H1 (cell line): Measurements from ENCODE around the gene RAMP3. TPM values are rescaled to one million over a fixed set of nuclear protein-coding genes. Genes with fewer than 3 reads are reported as not detected.

ENCODE experiments used
- CTCF ChIA-PET: fragments of 300-600 bp; sonication (Branson Sonifier 250); formaldehyde crosslinking; loops from one replicate; lab custom pipeline; 2021; ENCODE audit not compliant: partially characterized antibody; lab: Charles Lee
- POLR2A ChIA-PET: fragments of 300-600 bp; sonication (Branson Sonifier 250); formaldehyde crosslinking; loops from one replicate; lab custom pipeline; 2021; ENCODE audit warnings: inconsistent platforms; ENCODE audit not compliant: partially characterized antibody; lab: Charles Lee
- DNase-seq, 2 experiments: peaks; one replicate each; pipeline versions ENCODE4 v3.0.0 to v3.0.0-alpha.2; 2010 to 2022; ENCODE audit warnings: low spot score in 2 of 2, low read depth in 1 of 2, mixed read lengths in 1 of 2
- FAIRE-seq: peaks from 2 replicates; lab custom pipeline; 2011; peaks lifted over from hg19 to GRCh38; lab: Jason Lieb, UNC
- H2AFZ ChIP-seq: 2 replicates; pipeline ENCODE4 v1.8.1; 2012; ENCODE audit warnings: low read length, inconsistent platforms
- H2AK5ac ChIP-seq: 2 replicates; pipeline ENCODE4 v1.6.1; 2013; ENCODE audit warnings: low read depth, low read length
- H2BK120ac ChIP-seq: replicated peaks from 2 replicates; pipeline ENCODE3; 2013; ENCODE audit warnings: low read depth, low read length, inconsistent platforms
- H2BK12ac ChIP-seq: 2 replicates; pipeline ENCODE4 v1.6.1; 2013; ENCODE audit warnings: low read depth, low read length
- H2BK15ac ChIP-seq: 2 replicates; pipeline ENCODE4 v1.6.1; 2013; ENCODE audit warnings: low read length
- H2BK20ac ChIP-seq: 2 replicates; pipeline ENCODE4 v1.6.1; 2013; ENCODE audit warnings: low read length
- H2BK5ac ChIP-seq: 2 replicates; pipeline ENCODE4 v1.6.1; 2013; ENCODE audit warnings: low read depth, low read length
- H3K14ac ChIP-seq: 2 replicates; pipeline ENCODE4 v1.6.1; 2013; ENCODE audit warnings: inconsistent platforms; ENCODE audit not compliant: insufficient read length
- H3K18ac ChIP-seq: 2 replicates; pipeline ENCODE4 v1.6.1; 2013; ENCODE audit warnings: low read length; ENCODE audit errors: extremely low read depth
- H3K23ac ChIP-seq: 2 replicates; pipeline ENCODE4 v1.6.1; 2013; ENCODE audit warnings: inconsistent platforms; ENCODE audit not compliant: insufficient read length
- H3K23me2 ChIP-seq: 2 replicates; pipeline ENCODE4 v1.6.1; 2013; ENCODE audit warnings: low read depth, low read length
- H3K27ac ChIP-seq: 2 replicates; pipeline ENCODE4 v1.6.1; 2011; ENCODE audit warnings: low read depth, low read length, inconsistent platforms
- H3K27me3 ChIP-seq, 4 experiments: replicated peaks in 1 of 4; 1 replicate in 1 of 4; 2 replicates in 3 of 4; pipeline versions ENCODE4 v1.6.1 to v1.8.1; 2011 to 2013; ENCODE audit warnings: low read length in 3 of 4, mild to moderate bottlenecking in 3 of 4, inconsistent platforms in 2 of 4, mixed read lengths in 2 of 4, moderate library complexity in 1 of 4; ENCODE audit not compliant: control insufficient read depth in 3 of 4, insufficient read depth in 3 of 4; ENCODE audit errors: extremely low read depth in 1 of 4
- H3K36me3 ChIP-seq, 4 experiments: 2 replicates each; pipeline versions ENCODE4 v1.6.1 to v1.8.1; 2011 to 2013; ENCODE audit warnings: mild to moderate bottlenecking in 4 of 4, low read length in 3 of 4, moderate library complexity in 2 of 4, control low read depth in 1 of 4, inconsistent platforms in 1 of 4; ENCODE audit not compliant: insufficient read depth in 4 of 4, control insufficient read depth in 2 of 4
- H3K4ac ChIP-seq: replicated peaks from 2 replicates; pipeline ENCODE3; 2013; ENCODE audit warnings: low read length, low read depth, mixed read lengths, inconsistent platforms; ENCODE audit not compliant: insufficient read length
- H3K4me1 ChIP-seq, 4 experiments: replicated peaks in 1 of 4; 1 replicate in 1 of 4; 2 replicates in 3 of 4; pipeline versions ENCODE4 v1.6.1 to v1.8.1; 2011 to 2013; ENCODE audit warnings: low read length in 3 of 4, inconsistent platforms in 2 of 4, mixed read lengths in 1 of 4; ENCODE audit not compliant: insufficient read depth in 4 of 4, control insufficient read depth in 3 of 4
- H3K4me2 ChIP-seq, 2 experiments: 2 replicates each; pipeline versions ENCODE4 v1.6.1 to v1.8.1; 2011 to 2013; ENCODE audit warnings: low read depth in 2 of 2, low read length in 2 of 2, control low read depth in 1 of 2, inconsistent platforms in 1 of 2, mild to moderate bottlenecking in 1 of 2; ENCODE audit not compliant: insufficient read depth in 1 of 2
- H3K4me3 ChIP-seq, 4 experiments: fragments of 200-600, 300-600 bp in 1 of 4; sonication (generic), shearing (Covaris generic), sonication (Bioruptor Twin) in 1 of 4; 2 replicates each; pipeline versions ENCODE4 v1.5.1 to v1.8.1; 2011 to 2016; ENCODE audit warnings: low read length in 4 of 4, low read depth in 3 of 4, control low read depth in 2 of 4, inconsistent platforms in 2 of 4, mild to moderate bottlenecking in 2 of 4, mixed read lengths in 1 of 4, moderate library complexity in 1 of 4; ENCODE audit not compliant: insufficient read depth in 2 of 4; ENCODE audit errors: extremely low read depth in 1 of 4
- H3K56ac ChIP-seq: replicated peaks from 2 replicates; pipeline ENCODE3; 2013; ENCODE audit warnings: low read depth, mild to moderate bottlenecking, mixed read lengths, low read length, inconsistent platforms; ENCODE audit not compliant: insufficient read length
- H3K79me1 ChIP-seq: 2 replicates; pipeline ENCODE4 v1.6.1; 2013; ENCODE audit warnings: low read depth, low read length, control low read depth
- H3K79me2 ChIP-seq, 2 experiments: 2 replicates each; pipeline versions ENCODE4 v1.6.1 to v1.8.1; 2012 to 2013; ENCODE audit warnings: low read length in 2 of 2, mild to moderate bottlenecking in 2 of 2, inconsistent platforms in 1 of 2; ENCODE audit not compliant: insufficient read depth in 2 of 2, control insufficient read depth in 1 of 2
- H3K9ac ChIP-seq, 4 experiments: replicated peaks in 1 of 4; 1 replicate in 1 of 4; 2 replicates in 3 of 4; pipeline versions ENCODE4 v1.6.1 to v1.8.1; 2011 to 2013; ENCODE audit warnings: low read depth in 3 of 4, low read length in 3 of 4, control low read depth in 2 of 4, mild to moderate bottlenecking in 2 of 4, moderate library complexity in 2 of 4, inconsistent platforms in 1 of 4; ENCODE audit errors: extremely low read depth in 1 of 4
- H3K9me3 ChIP-seq, 2 experiments: 2 replicates each; pipeline versions ENCODE4 v1.6.1 to v1.8.1; 2012 to 2013; ENCODE audit warnings: mild to moderate bottlenecking in 2 of 2, moderate library complexity in 2 of 2, control low read depth in 1 of 2, inconsistent platforms in 1 of 2, low read depth in 1 of 2, low read length in 1 of 2, mixed read lengths in 1 of 2; ENCODE audit not compliant: insufficient read depth in 2 of 2
- H4K20me1 ChIP-seq, 2 experiments: replicated peaks in 1 of 2; 2 replicates each; pipeline versions ENCODE3 to v1.8.1; 2011 to 2013; ENCODE audit warnings: inconsistent platforms in 2 of 2, low read length in 2 of 2, mild to moderate bottlenecking in 1 of 2; ENCODE audit not compliant: insufficient read depth in 2 of 2, control insufficient read depth in 1 of 2
- H4K5ac ChIP-seq: 2 replicates; pipeline ENCODE4 v1.6.1; 2013; ENCODE audit warnings: low read length, low read depth, mixed read lengths, inconsistent platforms; ENCODE audit not compliant: insufficient read length
- H4K8ac ChIP-seq: 2 replicates; pipeline ENCODE4 v1.8.0; 2013; ENCODE audit warnings: mild to moderate bottlenecking, moderate library complexity, low read length, inconsistent platforms; ENCODE audit not compliant: insufficient read depth; ENCODE audit errors: extremely low read depth
- H4K91ac ChIP-seq: replicated peaks from 2 replicates; pipeline ENCODE3; 2013; ENCODE audit warnings: low read length, mixed read lengths, inconsistent platforms; ENCODE audit not compliant: insufficient read length
- CBX5 ChIP-seq: fragments of 300-800, 300-1000 bp; sonication (generic); IDR thresholded peaks from 2 replicates; pipeline ENCODE4 v1.7.1; 2016; ENCODE audit warnings: antibody characterized with exemption, low read length, low read depth
- KDM5A ChIP-seq: fragments of 200-600 bp; IDR thresholded peaks from 2 replicates; pipeline ENCODE4 v1.7.1; 2012; ENCODE audit warnings: mild to moderate bottlenecking, low read length, inconsistent platforms, mixed read lengths
- SUZ12 ChIP-seq: fragments of 200-600 bp; sonication (generic); IDR thresholded peaks from 2 replicates; pipeline ENCODE4 v1.6.1; 2012; ENCODE audit warnings: mild to moderate bottlenecking, inconsistent platforms, low read length, moderate library complexity, mixed read lengths
- WGBS, 2 experiments: shearing (Covaris generic) in 1 of 2; methylation state at CpG; one replicate each; pipeline versions ENCODE4 v1.1.6 to v1.1.7; 2013 to 2015; ENCODE audit warnings: low lambda C conversion rate in 2 of 2, mixed read lengths in 2 of 2, inconsistent platforms in 1 of 2, low coverage in 1 of 2, missing lambda C conversion rate in 1 of 2; ENCODE audit not compliant: insufficient replicate concordance in 2 of 2, insufficient coverage in 1 of 2, insufficient read length in 1 of 2; ENCODE audit errors: extremely low coverage in 1 of 2, missing lambda C conversion rate in 1 of 2; 5-methylcytosine and 5-hydroxymethylcytosine counted together
- polyA plus RNA-seq, 7 experiments: library from polyadenylated mRNA; depleted of rRNA in 3 of 7; stranded (reverse) in 5 of 7; unstranded in 2 of 7; fragments of >200 nt in 5 of 7; fragments of 200-250 nt in 2 of 7; gene quantifications; 1 replicate in 5 of 7; 2 replicates in 1 of 7; 4 replicates in 1 of 7; pipeline versions ENCODE4 v1.2.1 to v1.2.3, GENCODE V29; 2011 to 2013; ENCODE audit warnings: missing spikeins in 2 of 7, mixed read lengths in 2 of 7
- total RNA-seq: library from RNA; stranded (reverse); fragmentation: NEBNext Ultra II Directional; extraction: Animal tissue kit (Norgen Biotek cat#: 25700); gene quantifications from 2 replicates; pipeline ENCODE4 v1.2.1, GENCODE V29; 2021

Gene RAMP3
- total and polyA plus RNA-seq, 2 of the 8 experiments (the other 6 are each of a cell fraction or from before 2014, with no cell fraction given) = 0.88 to 0.98 TPM

- Histone ChIP-seq H3K18ac (no peak overlapping the region), H3K4me2 (no peak overlapping the region), H3K36me3 (no peaks in the 10 kb centered on the region), H4K5ac (no peak overlapping the region), H3K79me2 (no peaks in the 10 kb centered on the region), H2AK5ac (no peak overlapping the region), H2BK5ac (no peak overlapping the region), H4K8ac (no peak overlapping the region), H3K9me3 (no peaks in the 10 kb centered on the region), H2BK15ac (no peak overlapping the region), H3K4me3 (no peak overlapping the region), H3K14ac (no peak overlapping the region), H3K56ac (no peak overlapping the region), H2BK12ac (no peak overlapping the region), H4K91ac (no peak overlapping the region), H3K23ac (no peak overlapping the region), H3K27ac (no peak overlapping the region), H3K79me1 (no peaks in the 10 kb centered on the region), H3K27me3 (no peaks in the 10 kb centered on the region; a peak in 1 of 7 replicates), H3K9ac (no peak overlapping the region), H2BK120ac (no peak overlapping the region), H2AFZ (no peak overlapping the region), H3K4me1 (no peaks in the 10 kb centered on the region), H3K4ac (no peak overlapping the region), H3K23me2 (no peaks in the 10 kb centered on the region), H2BK20ac (no peak overlapping the region), H4K20me1 (no peaks in the 10 kb centered on the region)
- TF ChIP-seq CBX5 = no peak
- no peak for TF ChIP-seq KDM5A
- TF ChIP-seq SUZ12 = no peak
- 91% methylated on average over 1 of the region's 1 CpG; no CpG with 5 or more reads in 1 of the 2 experiments for WGBS, 2 experiments
- no peak for FAIRE-seq
- POLR2A ChIA-PET = no interaction called here
- CTCF ChIA-PET = interaction anchor here (0.6 to 1.4 kb wide), 4 partner anchors 16 to 123 kb away, joined by 3 to 4 read pairs (median 4); no protein-coding TSS in a partner anchor
- no peak for DNase-seq
Measured at GRCh38 chr7:45233249-45233775, 75.7 kb downstream of the RAMP3 start.

Other genes starting within 250 kb of the RAMP3 start
- 0.11 and 0.19 TPM in 2 replicates for gene MYO1G, start 178.8 kb upstream of the RAMP3 start, total RNA-seq
- gene MYO1G, start 178.8 kb upstream of the RAMP3 start, polyA plus RNA-seq (2011; rRNA removed) = 0.08 and 0.11 TPM in 2 replicates
- 31.3 and 31.6 TPM in 2 replicates for gene CCM2, start 157.6 kb upstream of the RAMP3 start, total RNA-seq
- 41.2 and 54.8 TPM in 2 replicates for gene CCM2, start 157.6 kb upstream of the RAMP3 start, polyA plus RNA-seq (2011; rRNA removed)
- 6.0 and 6.4 TPM in 2 replicates for gene NACAD, start 68.8 kb upstream of the RAMP3 start, total RNA-seq
- gene NACAD, start 68.8 kb upstream of the RAMP3 start, polyA plus RNA-seq (2011; rRNA removed) = 1.3 and 2.7 TPM in 2 replicates
- 137 and 146 TPM in 2 replicates for gene TBRG4, start 46.1 kb upstream of the RAMP3 start, total RNA-seq
- 110 and 134 TPM in 2 replicates for gene TBRG4, start 46.1 kb upstream of the RAMP3 start, polyA plus RNA-seq (2011; rRNA removed)